A204.1 (cell line): ENCODE results near the gene WDR77.

Source experiments
- FAIRE-seq: peaks from 2 replicates; lab custom pipeline; 2012; peaks lifted over from hg19 to GRCh38; lab: Jason Lieb, UNC

Gene WDR77

DNA sequence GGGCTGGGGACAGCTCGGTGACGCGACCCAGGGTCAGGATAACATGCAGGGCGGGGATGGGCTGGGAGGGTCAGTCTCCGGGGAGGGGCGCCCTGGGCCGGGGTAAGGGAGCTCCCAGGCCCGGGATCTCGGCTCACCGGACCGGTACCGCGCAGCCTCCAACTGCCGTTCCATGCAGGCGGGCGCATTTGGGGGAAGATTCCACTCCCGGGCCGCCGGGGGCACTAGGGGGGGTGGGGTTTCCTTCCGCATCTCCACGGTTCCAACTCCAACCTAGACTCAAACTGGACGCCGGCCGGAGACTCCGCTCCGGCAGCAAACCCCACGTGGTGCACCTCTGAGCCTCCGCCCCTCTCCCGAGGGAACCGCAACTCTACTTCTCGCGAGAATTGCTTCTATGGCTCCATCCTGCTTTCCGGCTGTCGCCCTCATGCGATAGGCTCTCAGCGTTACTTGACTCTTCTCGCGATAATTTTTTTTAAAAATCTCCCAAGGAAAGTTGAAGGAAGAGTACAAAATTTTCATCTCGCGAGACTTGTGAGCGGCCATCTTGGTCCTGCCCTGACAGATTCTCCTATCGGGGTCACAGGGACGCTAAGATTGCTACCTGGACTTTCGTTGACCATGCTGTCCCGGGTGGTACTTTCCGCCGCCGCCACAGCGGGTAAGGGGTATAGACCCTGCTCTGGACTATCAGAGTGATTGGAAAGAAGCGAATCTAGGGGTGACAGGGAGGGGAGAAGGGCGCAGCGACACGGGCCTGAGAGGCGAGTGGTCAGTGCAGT is at the start of gene WDR77, which contains the start of gene ATP5PB:
WDR77 (minus strand) TSS at position 339 of the 785 bp plus-strand sequence; CDS start at position 252, 87 bp downstream.
ATP5PB (plus strand) TSS at position 547 of the 785 bp plus-strand sequence; CDS start at position 625, 78 bp downstream.
- FAIRE-seq = peak; percentile 99

- FAIRE-seq = no peak
These were observed 48.5 kb upstream of the WDR77 start for GRCh38 chr1:111497592-111497991.

DNA sequence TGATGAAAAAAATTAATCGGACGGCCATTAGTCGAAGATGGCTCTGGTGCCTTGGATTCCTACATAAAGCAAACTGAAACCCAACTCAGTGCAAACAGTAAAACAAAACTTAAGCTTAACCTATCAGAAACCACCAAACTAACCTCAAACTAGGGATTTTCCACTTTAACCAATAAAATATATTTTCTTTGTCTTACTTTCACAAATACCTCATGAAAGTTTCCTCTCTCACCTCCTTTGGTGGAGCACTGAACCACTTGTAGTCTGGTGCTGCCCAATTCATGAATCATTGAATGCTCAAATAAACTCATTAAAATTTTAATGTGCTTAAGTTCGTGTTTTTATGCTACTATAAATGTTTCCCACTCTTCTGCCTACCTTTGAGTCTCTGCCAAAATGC is 47.3 kb upstream of the WDR77 start:
- no peak for FAIRE-seq

DNA sequence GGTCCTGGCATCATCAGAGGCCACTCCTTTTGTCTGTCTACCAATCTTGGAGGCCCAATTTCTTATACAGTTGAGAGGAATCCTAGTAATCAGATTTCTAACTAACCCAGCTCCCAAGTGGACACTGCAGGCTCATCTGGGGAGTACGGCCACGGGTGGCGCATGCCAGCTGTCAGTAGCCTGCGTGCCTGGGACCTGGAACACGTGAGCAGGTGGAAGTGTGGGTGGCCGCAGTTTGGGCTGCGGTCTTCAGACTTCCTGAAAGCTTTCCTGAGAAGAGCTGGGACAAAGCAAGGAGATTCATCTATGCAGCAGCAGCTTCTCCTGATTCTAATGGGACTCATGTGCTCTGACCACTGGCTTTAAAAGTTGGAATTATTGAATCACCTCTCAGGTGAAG is 42.0 kb upstream of the WDR77 start:
- no peak for FAIRE-seq

DNA sequence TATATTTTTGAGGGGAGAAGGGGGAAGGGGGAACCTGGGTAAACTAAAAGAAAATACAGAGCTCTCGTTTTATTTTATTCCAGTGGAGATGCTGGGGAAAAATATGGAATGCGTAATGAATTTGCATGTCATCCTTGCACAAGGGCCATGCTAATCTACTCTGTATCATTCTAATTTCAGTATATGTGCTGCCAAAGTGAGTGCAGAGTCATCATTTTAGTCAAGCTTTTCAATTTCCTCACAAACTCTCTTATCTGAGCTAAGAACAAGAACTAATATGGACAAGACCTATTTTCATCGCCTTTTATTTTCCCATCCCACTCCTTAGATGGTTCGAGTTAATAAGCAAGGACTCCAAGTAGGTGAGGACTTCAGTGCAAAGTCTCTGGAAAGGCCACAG is 41.2 kb upstream of the WDR77 start:
- FAIRE-seq = no peak

DNA sequence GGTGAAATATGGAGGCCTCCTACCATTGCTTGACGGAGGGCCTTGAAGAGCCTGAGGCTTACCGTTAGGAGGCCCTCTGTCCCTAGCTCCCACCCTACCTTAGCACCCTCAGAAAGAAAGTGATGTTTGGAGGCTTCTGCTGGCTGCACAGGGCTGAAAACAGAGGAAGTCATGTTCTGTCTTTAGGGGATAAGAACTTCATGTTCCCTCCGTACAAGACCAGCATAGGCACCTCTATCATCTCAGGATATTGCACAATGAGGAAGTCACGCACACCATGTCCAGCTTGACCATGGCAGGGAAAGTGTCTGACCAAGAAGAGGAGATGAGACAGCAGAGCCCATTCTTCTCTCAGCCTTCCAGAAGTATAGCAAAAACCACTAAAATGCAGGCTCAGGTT is 40.5 kb upstream of the WDR77 start:
- FAIRE-seq = no peak

DNA sequence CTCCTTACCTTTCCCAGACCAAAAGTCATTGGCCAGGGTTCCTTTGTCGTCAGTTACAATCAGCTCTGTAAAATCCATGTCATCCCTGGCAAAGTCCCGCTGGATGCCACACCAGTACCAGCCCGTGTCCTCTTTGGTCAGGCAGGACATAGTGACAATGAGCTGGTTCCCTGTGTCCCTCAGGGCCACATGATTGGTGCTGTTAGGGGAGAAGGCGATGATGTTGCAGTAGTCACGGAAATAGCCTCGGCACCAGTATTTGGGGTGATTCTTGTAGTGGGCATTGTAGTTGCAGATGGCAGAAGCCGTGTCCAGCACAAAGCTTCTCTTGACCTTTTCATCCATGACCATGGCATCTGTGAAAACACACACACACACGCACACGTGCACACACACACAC is 39.6 kb upstream of the WDR77 start:
- FAIRE-seq = no peak

DNA sequence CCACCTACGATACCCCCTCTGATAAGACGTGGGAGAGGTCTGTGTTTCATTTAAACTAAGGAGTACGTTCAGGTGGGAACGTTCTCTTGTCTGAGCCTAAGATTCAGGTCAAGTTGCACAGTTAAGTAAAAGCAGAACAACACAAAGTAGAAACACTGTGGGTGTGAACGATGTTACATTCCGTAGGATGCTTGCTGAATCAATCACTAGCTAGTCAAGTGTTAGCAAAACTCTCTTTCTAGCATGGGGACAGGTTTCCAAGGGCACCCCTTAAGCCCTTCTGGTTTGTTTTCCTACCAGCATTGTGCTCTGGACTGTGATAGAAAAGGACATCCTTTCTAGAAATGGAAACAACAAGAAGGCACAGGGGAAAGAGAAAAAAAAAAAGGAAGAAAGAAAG is 38.1 kb upstream of the WDR77 start:
- FAIRE-seq = no peak

GRCh38 chr1:111486431-111486830 is 37.4 kb upstream of the WDR77 start:
- no peak for FAIRE-seq

- no peak for FAIRE-seq
These were observed 35.5 kb upstream of the WDR77 start for GRCh38 chr1:111484391-111485026.

DNA sequence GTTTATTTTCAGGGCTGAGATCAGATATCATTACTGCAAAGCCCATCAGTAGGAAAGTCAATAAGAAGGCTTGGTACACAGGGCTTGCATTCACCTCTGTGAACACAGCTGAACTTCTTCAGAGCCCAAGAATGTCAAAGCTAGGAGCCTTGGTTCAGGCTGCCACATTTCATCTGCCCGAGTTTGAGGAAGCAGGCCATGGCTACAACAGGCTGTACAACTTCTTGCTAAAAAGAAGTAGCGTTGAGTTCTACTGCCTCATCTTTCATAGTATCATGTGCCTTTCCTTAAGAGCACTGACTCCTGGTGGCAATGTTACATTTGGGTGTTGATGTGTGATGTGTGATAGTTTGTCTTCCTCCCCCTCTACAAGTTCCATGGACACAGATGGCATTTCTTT is 34.8 kb upstream of the WDR77 start:
- FAIRE-seq = no peak

GRCh38 chr1:111483166-111483565 is 34.1 kb upstream of the WDR77 start:
- FAIRE-seq = no peak

DNA sequence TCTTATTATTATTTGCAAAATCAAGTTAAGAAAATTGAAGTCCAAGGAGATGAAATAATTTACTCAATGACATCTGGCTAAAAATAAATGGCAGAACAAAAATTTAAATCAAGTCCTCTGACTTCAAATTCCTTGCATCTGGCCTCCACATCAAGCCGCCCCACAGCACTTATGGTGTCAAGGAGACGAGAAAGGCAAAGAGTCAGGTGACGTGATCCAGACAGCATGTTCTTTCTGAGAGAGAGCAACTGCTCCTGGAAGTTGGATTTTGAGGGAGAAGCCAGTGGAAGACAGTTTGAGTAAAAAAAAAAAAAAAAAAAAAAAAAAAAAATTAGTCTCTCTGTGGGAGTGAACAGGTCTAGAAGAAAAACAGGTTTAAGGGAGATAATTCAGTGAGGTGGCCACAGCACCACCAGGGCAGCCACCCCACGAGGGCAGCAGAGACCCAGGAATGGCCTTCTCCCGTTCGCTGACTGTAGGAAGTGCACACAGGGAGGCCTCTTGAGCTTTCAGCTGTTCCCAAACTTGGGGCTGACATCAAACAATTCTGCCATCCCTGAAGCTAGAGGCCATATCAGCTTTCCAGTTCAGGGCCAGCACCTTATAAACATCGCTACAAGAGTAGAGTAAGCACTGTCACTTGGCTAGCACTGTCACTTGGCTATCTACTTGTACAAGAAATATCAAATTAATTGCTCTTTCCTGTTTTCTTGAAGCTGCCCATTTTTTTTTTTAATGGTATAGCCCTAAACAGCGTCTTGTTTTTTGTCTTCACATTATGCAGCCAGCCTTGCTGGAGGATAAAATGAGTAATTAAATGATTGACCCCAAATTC is 32.5 kb upstream of the WDR77 start:
- FAIRE-seq = no peak

GRCh38 chr1:111480674-111481073 is 31.6 kb upstream of the WDR77 start:
- FAIRE-seq = no peak

GRCh38 chr1:111476761-111477309 is 27.8 kb upstream of the WDR77 start:
- FAIRE-seq = no peak

GRCh38 chr1:111476214-111476613 is 27.2 kb upstream of the WDR77 start:
- no peak for FAIRE-seq

DNA sequence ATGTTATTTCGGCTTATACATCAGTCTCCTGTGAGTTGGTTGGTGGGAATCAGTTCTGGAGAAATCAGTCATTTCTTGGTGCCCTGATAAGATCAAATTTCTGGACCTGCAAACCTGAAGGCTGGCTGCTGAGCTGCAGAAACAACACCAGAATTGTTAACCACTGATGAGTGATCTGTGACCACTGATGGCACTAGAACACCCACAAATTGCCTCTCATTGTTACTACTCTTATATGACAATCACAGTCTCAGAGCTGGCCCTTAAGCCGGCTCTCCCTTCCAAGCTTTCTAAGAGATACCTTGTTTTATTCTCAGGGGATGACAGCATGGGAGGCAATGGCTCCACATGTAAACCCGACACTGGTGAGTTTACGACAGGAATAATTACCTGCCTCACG is 26.6 kb upstream of the WDR77 start:
- FAIRE-seq = no peak

DNA sequence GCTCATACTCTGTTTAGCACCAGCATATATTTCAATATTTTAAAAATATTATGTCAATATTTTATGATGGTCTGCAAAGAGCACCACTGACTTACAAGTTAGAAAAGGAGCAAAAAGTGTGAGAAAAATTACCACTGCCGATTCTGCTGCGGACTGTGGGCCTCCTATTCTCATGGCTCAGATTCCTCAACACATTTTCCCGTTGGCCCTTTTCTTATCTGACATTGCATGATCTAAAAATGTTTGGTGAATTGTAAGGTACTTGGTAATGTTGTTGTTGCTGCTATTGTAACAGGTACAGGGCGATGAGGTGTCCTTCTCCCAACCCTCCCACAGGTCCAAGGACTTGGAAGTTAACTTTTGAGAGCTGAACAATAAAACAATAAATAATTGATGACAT is 25.5 kb upstream of the WDR77 start:
- FAIRE-seq = no peak

DNA sequence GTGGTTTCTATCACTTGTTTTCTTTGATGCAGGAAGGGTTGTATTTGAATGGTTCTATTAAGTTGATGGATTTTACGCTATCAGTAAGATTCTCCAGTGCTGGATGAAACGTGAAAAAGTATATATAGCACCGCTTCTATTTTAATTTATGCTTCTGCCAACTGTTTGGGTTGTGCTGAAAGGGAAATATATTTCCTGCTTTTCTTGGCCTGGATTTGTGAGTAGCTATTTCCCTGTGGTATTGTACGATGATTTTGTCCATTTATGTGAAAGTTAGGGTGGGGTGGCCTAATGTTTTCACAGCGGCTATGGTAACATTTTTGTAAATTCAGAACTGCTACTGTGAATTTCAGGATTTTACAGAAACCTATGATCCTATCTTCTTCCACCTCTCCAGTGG is 25.1 kb upstream of the WDR77 start:
- no peak for FAIRE-seq

DNA sequence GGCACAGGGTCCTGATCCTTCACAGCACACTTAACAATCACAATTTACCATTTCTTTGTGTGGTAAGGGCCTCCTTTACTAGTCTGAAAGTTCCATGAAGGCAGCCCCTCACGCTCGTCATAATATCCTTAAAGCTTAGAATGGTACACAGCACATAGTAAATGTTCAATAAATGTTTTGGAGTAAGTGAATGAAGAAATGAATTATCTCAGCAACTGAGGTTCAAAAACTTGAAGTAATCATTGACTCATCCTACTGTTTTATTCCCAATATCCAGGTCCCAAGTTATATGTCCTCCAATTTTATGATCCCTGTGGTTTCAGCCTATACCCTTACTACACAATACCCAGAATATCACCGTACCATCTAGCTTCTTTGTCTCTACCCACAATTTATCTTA is 22.5 kb upstream of the WDR77 start:
- FAIRE-seq = no peak

DNA sequence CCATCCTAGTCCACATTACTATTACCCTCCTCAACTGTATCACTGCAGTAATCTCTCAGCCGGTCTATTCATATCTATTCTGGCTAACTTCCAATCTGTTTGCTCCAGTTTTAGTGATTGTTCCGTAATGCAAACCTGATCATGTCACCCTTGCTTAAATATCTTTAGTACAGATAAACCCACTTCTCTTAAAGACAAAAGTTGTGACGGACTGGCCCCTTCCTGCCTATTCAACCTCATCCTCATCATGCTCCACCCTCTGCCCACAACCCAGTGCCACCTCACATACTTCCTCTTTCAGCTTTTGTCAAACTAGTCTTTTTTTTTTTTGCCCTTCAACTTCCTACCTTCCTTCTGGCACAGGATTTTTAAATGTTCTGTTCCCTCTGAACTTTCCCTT is 22.0 kb upstream of the WDR77 start:
- no peak for FAIRE-seq

- FAIRE-seq = no peak
These were observed 21.5 kb upstream of the WDR77 start for GRCh38 chr1:111470596-111470995.

- no peak for FAIRE-seq
These were observed 20.5 kb upstream of the WDR77 start for GRCh38 chr1:111469539-111469938.
